HG03521 (cell line): ENCODE results near the gene MEGF6.

Source experiments
- ATAC-seq: cut with Tn5 transposase; IDR thresholded peaks from one replicate; pipeline ENCODE4 v1.9.1; 2021; ENCODE audit warnings: mild to moderate bottlenecking, moderate library complexity; ENCODE audit not compliant: unreplicated experiment

Gene MEGF6

DNA sequence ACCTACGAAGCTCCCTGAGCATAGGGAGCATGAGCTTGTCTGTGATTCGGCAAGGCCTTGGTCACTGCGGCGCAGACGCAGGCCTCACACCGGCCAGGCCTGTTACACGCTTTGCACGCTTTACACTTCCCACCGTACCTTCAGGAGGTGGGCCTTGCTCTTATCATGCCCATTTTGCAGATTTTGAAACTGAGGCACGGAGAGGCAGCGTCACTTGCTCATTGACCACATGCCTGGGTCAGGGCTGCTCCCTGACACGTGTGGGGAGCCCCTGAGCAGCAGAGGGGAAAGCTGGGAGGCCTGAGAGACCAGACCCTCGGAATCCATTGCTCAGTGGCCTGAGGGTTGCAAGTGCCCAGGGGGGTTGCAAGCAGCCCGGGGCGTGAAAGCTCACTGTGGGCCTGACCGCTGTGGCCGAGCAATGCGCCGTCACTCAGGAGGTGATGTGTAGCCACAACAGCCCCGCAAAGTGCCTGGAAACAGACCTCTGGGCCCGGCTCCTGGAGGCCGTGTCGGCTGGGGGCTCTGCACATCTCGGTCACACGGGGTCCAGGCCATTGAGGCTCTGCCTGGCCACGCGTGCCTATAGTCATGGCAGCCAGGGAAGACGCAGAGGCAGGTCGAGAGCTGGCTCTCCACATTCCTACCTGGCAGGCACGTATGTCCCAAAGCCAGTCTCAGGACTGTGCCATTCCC, 149.9 kb downstream of the MEGF6 start:
- no peak for ATAC-seq

DNA sequence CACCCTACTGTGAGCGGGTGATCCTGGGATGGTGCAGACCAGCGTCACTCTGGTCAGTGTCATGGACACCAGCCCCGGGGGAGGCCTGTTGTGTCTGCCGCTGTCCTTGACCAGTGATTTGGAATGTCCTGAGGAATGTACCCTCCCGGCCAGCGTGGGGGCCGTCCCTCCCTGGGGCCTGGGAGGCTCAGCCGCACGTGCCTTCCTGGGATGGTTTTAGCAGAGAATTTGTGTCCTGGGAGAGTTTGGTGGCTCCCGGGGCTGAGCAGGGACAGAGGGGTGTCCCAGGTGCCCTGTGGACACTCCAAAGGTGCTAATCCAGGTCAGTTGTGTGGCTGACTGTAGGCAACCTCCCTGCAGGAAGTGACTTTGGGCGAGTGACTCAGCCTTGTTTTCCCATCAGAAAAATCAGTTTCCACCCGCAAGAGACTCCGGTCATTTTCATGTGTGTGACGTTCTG, 150.6 kb downstream of the MEGF6 start:
- ATAC-seq, result no peak

- ATAC-seq, result no peak
Observed at GRCh38 chr1:3459940-3460671, 151.2 kb downstream of the MEGF6 start.

GRCh38 chr1:3459051-3459908, 152.0 kb downstream of the MEGF6 start:
- ATAC-seq, result no peak

DNA sequence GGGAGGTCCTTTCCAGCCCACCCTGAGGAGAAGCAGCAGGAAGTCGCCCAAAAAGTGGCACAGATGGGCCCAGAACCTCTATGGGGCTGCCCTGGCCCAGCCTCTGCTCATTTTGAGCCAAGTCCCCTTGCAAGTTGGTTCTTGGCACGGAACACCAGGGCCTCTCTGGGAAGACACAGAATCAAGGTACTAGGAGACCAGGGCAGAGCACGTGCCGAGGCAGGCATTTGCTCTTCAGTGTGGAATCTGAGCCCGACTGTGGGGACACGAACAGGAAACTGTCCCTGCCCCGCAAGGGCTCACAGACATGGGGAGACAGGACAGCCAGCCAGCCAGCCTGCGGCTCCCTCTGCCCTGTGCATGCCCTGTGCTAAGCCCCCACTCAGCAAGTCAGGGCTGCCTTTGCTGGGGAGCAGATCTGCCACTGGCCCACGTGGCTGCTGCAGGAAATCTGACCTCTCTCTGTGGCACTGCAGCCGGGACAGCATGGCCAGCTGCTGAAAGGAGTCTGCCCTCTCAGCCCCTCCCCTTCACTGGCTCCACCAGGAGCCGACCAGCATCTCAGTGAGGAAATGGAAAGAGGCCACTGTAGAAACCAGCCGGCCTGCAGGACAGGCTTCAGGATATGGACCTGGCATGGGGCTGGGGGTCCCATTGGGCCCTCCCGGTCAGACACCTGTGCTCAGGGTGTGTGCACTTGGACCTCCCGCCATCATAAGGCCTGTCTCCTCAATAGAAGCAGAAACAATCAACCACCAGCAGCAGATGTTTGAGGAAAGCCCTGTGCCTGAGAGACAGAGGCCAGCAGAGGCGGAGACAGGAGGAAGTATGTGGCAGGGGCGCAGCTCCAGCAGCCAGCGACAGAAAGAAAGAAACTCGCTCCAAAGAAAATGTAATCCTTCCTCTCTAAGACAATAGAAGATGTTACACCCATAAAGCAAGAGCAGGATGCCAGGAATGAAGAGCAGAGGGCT, 153.1 kb downstream of the MEGF6 start:
- no peak for ATAC-seq

- ATAC-seq, result no peak
Observed at GRCh38 chr1:3456964-3457909, 154.1 kb downstream of the MEGF6 start.

- ATAC-seq, result no peak
Observed at GRCh38 chr1:3456449-3456963, 154.8 kb downstream of the MEGF6 start.

DNA sequence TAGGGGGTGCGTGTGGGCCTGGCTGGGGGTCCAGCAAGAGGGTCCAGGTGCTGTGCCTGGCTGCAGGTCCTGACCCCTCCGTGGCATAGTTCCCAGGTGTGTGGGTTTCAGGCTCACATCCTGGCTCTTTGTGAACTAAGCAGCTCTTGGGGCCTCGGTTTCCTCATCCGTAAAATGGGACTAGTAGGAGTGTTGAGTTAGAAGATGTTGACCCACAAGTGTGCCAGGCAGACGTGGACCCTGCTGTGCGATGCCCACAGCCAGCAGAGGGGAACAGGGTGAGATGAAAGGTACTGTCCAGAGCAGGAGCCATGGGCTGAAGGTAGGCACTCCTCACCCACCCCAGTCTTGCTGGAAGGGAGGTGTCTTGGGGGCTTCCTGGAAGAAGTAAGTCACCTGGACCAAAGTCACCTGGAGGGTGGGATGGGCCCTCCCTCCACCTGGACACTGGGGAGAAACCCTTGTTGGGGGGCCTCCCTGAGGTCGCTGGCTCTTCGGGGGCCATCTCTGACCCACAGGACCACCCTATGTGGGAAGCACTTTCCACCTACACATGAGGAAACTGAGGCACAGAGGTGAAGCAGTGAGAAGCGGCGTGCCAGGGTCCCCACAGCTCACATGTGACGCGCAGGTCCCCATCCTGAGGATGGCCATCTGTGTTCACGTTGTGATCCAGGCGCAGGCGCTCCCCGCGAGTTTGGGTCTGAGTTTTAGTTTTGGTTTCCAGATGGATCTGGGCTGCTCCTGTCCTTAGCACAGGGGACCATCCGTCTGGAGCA, 155.4 kb downstream of the MEGF6 start:
- ATAC-seq, result no peak

- ATAC-seq, result no peak
Observed at GRCh38 chr1:3454811-3455618, 156.3 kb downstream of the MEGF6 start.

GRCh38 chr1:3453891-3454810, 157.2 kb downstream of the MEGF6 start, which contains the start of gene ARHGEF16:
Gene ARHGEF16 (plus strand): TSS chr1:3454665. CDS start chr1:3463085, 8,420 bp downstream.
- ATAC-seq, result no peak

DNA sequence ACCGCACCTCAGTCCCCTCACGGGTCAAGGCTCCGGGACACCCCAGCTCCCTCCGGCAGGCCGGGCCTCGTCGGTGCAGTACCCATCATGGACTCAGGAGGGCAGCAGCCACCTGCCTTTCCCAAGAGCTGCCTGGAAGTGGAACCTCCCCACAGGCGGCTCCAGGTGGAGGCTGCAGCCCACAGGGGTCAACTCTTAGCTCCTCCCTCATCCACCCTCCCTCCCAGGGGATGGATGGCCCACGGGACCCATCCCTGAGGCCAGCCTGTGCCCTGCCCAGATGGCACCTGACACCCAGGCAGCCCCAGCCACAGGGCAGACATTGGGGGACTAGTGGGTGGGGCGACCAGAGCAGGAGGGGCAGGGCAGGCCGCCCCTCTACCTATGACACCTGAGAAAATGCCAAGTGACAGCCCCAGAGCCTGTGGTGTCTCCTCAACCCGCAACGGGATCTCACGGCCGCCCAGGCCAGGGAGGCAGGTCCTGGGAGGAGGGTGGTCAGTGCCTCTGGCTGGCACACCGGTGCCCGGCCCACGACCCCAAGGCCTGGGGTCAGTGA, 158.0 kb downstream of the MEGF6 start:
- ATAC-seq, result no peak

DNA sequence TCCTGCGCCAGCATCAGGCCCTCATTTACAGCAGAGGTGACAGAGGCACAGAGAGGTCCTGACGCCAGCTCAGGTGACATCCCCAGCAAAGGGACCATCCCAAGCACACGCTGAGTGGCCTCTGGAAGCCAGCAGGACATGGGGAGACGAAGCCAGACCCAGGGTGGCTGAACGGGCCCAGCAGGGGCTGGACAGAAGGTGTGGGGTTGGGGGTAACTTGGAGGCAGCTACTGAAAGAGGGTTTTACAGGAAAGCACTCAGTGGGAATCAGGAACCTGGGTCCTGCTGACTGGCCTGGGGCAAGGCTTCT, 158.5 kb downstream of the MEGF6 start:
- ATAC-seq, result no peak

DNA sequence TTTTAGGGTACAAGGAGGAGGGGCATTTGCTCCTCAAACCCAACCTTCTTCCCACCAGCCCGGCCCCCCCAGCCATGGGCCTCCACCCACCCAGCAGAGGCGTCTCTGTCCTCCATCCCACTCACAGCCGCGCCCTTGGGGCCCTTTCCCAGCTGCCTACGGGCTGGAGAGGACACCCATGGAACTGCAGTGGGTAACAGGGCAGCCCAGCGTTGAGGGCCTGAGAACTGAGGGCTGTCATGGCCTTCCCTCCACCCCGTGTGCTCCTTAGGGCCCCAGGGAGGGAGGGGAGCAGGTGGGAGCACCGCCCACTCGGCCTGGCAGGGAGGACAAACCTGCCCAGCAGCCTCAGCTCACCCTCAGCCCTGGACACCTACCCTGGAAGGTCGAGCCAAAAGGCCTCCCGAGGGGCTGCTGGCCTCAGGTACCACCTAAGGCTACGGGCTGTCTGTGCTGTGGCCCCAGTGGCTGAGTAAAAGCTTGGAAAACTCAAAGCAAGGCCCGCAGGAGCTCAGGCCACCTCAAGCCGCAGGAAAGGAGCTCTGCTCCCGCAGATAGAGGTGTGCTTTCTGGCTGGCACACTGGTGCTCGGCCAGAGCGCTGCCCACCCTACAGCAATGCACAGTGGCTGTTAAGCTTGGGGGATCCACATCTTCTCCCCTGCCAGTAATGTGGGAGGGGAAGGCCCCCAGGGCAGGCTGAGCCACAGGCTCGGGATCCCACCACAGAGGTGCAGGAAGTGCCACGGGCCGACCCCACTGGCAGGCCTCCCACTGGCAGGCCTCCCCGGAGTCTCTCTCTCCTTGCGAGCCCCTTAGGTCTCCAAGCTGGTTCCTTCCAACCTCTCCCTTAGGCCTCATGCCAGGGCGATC, 159.1 kb downstream of the MEGF6 start:
- ATAC-seq, result no peak

- ATAC-seq, result no peak
Observed at GRCh38 chr1:3450983-3451382, 160.3 kb downstream of the MEGF6 start.

DNA sequence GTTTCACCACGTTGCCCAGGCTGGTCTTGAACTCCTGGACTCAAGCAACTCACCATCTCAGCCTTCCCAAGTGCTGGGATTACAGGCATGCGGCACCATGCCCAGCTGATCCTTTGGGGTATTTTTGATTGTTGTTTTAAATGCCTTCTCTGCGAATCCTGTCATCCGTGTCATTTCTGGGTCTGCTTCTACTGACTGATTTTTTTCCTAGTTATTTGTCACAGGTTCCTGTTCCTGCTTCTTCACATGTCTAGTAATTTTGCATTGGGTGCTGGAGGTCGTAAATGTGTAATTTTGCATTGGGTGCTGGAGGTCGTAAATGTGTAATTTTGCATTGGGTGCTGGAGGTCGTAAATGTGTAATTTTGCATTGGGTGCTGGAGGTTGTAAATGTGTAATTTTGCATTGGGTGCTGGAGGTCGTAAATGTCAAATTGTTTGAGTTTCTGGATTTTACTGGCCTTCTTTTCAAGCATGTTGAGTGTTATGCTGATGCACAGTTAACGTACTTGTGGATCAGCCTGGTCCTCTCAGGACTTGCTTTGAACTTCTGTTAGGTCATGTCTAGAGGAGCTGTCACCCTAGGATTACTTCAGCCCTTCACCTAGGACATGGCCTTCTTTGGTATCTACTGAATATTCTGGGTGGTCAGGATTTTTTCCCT, 161.0 kb downstream of the MEGF6 start:
- no peak for ATAC-seq
